GM12873 (cell line): ENCODE data around the gene CLEC10A.

ENCODE experiments used
- TF ChIP-seq, protein P1 (sequence below): IDR thresholded peaks from 2 replicates; pipeline ENCODE4 v1.5.1; 2012; ENCODE audit warnings: low read depth, mild to moderate bottlenecking, moderate library complexity, low read length, control low read depth; ENCODE audit not compliant: insufficient read depth; ENCODE audit errors: missing control alignments

CLEC10A gene

DNA sequence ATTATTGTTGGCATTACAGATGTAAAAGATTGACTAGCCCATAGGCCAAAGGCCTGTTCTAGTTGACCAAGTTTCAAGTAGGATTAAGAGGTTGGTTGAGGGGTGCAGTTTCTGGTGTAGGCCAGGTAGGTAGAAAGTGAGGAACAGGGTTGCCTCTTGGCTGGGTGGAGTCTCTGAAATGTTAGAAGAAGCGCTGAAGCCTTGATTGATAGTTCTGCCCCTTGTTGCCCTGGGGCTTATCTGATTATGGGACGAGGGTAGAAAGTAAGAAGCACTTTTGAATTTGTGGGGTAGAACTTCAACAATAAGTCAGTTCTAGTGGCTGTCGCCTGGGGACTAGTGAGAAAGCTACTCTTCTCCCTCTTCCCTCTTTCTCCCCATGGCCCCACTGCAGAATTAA is 51.0 kb downstream of the CLEC10A start:
- TF ChIP-seq, protein P1, sequence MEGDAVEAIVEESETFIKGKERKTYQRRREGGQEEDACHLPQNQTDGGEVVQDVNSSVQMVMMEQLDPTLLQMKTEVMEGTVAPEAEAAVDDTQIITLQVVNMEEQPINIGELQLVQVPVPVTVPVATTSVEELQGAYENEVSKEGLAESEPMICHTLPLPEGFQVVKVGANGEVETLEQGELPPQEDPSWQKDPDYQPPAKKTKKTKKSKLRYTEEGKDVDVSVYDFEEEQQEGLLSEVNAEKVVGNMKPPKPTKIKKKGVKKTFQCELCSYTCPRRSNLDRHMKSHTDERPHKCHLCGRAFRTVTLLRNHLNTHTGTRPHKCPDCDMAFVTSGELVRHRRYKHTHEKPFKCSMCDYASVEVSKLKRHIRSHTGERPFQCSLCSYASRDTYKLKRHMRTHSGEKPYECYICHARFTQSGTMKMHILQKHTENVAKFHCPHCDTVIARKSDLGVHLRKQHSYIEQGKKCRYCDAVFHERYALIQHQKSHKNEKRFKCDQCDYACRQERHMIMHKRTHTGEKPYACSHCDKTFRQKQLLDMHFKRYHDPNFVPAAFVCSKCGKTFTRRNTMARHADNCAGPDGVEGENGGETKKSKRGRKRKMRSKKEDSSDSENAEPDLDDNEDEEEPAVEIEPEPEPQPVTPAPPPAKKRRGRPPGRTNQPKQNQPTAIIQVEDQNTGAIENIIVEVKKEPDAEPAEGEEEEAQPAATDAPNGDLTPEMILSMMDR = no peak

DNA sequence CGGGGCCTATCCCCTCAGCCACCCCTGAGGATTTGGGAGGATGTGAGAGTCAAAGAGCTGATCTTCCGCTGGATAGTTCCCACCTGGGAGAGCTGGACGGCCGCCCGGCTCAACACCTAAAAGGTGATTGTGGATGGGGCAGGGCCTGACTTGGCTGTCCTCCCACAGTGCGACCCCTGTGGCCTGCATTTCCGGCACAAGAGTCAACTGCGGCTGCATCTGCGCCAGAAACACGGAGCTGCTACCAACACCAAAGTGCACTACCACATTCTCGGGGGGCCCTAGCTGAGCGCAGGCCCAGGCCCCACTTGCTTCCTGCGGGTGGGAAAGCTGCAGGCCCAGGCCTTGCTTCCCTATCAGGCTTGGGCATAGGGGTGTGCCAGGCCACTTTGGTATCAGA is 52.7 kb downstream of the CLEC10A start:
- TF ChIP-seq, protein P1 = no peak

DNA sequence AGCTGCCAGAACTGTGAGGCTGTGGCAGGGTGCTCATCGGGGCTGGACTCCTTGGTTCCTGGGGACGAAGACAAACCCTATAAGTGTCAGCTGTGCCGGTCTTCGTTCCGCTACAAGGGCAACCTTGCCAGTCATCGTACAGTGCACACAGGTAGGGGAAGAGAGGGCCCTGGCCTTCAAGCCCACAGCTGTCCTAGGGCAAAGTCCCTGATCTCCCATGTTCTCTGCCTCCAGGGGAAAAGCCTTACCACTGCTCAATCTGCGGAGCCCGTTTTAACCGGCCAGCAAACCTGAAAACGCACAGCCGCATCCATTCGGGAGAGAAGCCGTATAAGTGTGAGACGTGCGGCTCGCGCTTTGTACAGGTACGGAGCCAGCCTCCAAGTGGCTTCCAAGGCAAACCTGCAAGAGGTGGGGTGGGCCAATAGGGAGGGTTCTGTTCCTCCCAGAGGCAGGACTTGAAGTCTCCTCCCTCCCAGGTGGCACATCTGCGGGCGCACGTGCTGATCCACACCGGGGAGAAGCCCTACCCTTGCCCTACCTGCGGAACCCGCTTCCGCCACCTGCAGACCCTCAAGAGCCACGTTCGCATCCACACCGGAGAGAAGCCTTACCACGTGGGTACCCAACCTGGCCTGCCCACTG is 53.5 kb downstream of the CLEC10A start:
- TF ChIP-seq, protein P1 = no peak

DNA sequence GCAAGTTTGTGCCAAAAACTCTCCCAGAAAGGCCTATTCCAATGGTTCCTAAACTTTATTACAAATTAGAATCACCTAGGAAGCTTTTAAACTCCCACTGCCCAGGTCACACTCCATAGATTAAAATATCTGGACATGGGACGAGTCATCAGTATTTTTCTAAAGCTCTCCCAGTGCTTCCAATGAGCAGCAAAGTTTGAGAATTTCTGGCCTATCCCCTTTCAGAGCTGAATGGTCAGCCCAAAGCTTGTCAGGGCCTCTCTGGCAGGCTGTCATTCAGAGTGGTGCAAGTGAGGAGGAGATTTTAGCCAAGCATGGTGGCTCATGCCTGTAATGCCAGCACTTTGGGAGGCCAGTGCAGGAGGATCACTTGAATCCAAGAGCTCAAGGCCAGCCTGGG is 54.8 kb downstream of the CLEC10A start:
- TF ChIP-seq, protein P1 = no peak
